Upper lobe of left lung (tissue), 6 donors: ENCODE data around the gene M1AP. TPM values are rescaled to one million over a fixed set of nuclear protein-coding genes. Genes with fewer than 3 reads are reported as not detected.

ENCODE experiments used
- ATAC-seq, 2 donors: fragments of 200-7000 bp; cut with Tn5 transposase; one replicate each; pipeline ENCODE4 v1.9.1; 2022; ENCODE audit warnings: mild to moderate bottlenecking in 2 of 2, moderate library complexity in 2 of 2; ENCODE audit not compliant: low FRiP score in 2 of 2
- DNase-seq, 2 donors: peaks; one replicate each; pipeline ENCODE4 v3.0.0-alpha.2; 2019 to 2020
- H3K27ac ChIP-seq, 4 donors: fragments of 200-600 bp; sonication (generic); one replicate each; pipeline ENCODE4 v1.5.1; 2016 to 2019
- H3K27me3 ChIP-seq, 4 donors: fragments of 200-600 bp; sonication (generic); one replicate each; pipeline ENCODE4 v1.5.1; 2017 to 2019
- H3K36me3 ChIP-seq, 4 donors: fragments of 200-600 bp; sonication (generic); one replicate each; pipeline ENCODE4 v1.5.1; 2016 to 2019
- H3K4me1 ChIP-seq, 4 donors: fragments of 200-600 bp; sonication (generic); one replicate each; pipeline ENCODE4 v1.5.1; 2018 to 2019
- H3K4me3 ChIP-seq, 4 donors: fragments of 200-600 bp; sonication (generic); one replicate each; pipeline ENCODE4 v1.5.1; 2017 to 2019; ENCODE audit warnings: mild to moderate bottlenecking in 2 of 4, moderate library complexity in 1 of 4
- H3K9me3 ChIP-seq, 4 donors: fragments of 200-600 bp; sonication (generic); one replicate each; pipeline ENCODE4 v1.5.1; 2018 to 2019
- CTCF ChIP-seq, 6 experiments: fragments of 450-650 bp in 4 of 6; fragments of 200-600 bp in 2 of 6; sonication (generic) in 2 of 6; IDR thresholded peaks; one replicate each; pipeline ENCODE4 v1.5.1; 2016 to 2019; ENCODE audit warnings: antibody characterized with exemption in 6 of 6
- EP300 ChIP-seq, 4 donors: sonication (generic); formaldehyde crosslinking; IDR thresholded peaks; one replicate each; pipeline ENCODE4 v1.5.1; 2017; ENCODE audit warnings: antibody characterized with exemption in 4 of 4, control low read depth in 2 of 4
- POLR2A ChIP-seq, 4 donors: fragments of 450-650 bp; IDR thresholded peaks; one replicate each; pipeline ENCODE4 v1.5.1; 2016 to 2017; ENCODE audit warnings: antibody characterized with exemption in 4 of 4, mild to moderate bottlenecking in 2 of 4
- POLR2AphosphoS5 ChIP-seq, 2 donors: sonication (generic); formaldehyde crosslinking; IDR thresholded peaks; one replicate each; pipeline ENCODE4 v1.5.1; 2017; ENCODE audit warnings: antibody characterized with exemption in 2 of 2
- WGBS, 2 donors: methylation state at CpG; one replicate each; pipeline ENCODE4 v1.1.5; 2017 to 2018; 5-methylcytosine and 5-hydroxymethylcytosine counted together
- total RNA-seq, 6 donors: library from RNA; depleted of rRNA in 4 of 6; stranded (reverse); fragments of >200 nt in 4 of 6; gene quantifications; one replicate each; pipeline versions ENCODE4 v1.1.0 to v1.2.1, GENCODE V29; 2016 to 2021
- donor health status: DM: no; HTN: no; CAD: no; lungs with moderate emphysema.
- donor health status: DM: no; HTN: yes; CAD: no; lungs with severe emphysema.

Gene M1AP
- total RNA-seq, 6 donors from 2014 or later = 0.91 to 6.3 (median 2.2) TPM; not detected in 2

GRCh38 chr2:74582184-74582583 is 65.9 kb downstream of the M1AP start:
- DNase-seq = no peak
- Histone ChIP-seq H3K4me1 (peaks cover 0 to 10% (median 6%) of the 10 kb centered on the region in 4 donors), H3K36me3 (no peaks in the 10 kb centered on the region), H3K4me3 (no peak overlapping the region), H3K27me3 (no peaks in the 10 kb centered on the region), H3K27ac (no peak overlapping the region), H3K9me3 (no peaks in the 10 kb centered on the region)
- ATAC-seq = no peak
- WGBS, 2 donors = 71 to 78% methylated on average over 2 of the region's 2 CpGs
- TF ChIP-seq POLR2A (IDR thresholded peaks at IDR 0.05) (no peak), CTCF (IDR thresholded peaks at IDR 0.05) (no peak), POLR2AphosphoS5 (IDR thresholded peaks at IDR 0.05) (no peak), EP300 (IDR thresholded peaks at IDR 0.05) (no peak)

GRCh38 chr2:74581463-74581862 is 66.7 kb downstream of the M1AP start:
- Histone ChIP-seq H3K4me3 (no peak overlapping the region), H3K27ac (no peak overlapping the region), H3K36me3 (no peaks in the 10 kb centered on the region), H3K27me3 (no peaks in the 10 kb centered on the region), H3K4me1 (peaks cover 0 to 10% (median 7%) of the 10 kb centered on the region in 4 donors), H3K9me3 (no peaks in the 10 kb centered on the region)
- no peak for DNase-seq
- ATAC-seq = no peak
- TF ChIP-seq POLR2A (IDR thresholded peaks at IDR 0.05) (no peak), CTCF (IDR thresholded peaks at IDR 0.05) (no peak), EP300 (IDR thresholded peaks at IDR 0.05) (no peak), POLR2AphosphoS5 (IDR thresholded peaks at IDR 0.05) (no peak)
- WGBS, 2 donors = 86 to 89% methylated on average over 3 of the region's 3 CpGs

- Histone ChIP-seq H3K27ac (peak overlapping the region in 1 of 4 donors; percentile 68), H3K4me3 (no peak overlapping the region), H3K27me3 (no peaks in the 10 kb centered on the region), H3K36me3 (no peaks in the 10 kb centered on the region), H3K9me3 (no peaks in the 10 kb centered on the region), H3K4me1 (peaks cover 3 to 19% (median 8%) of the 10 kb centered on the region in 4 donors)
- ATAC-seq (no peak), DNase-seq (no peak)
- 52 to 69% methylated on average over 3 of the region's 3 CpGs for WGBS, 2 donors
- TF ChIP-seq POLR2A (IDR thresholded peaks at IDR 0.05) = no peak
- TF ChIP-seq EP300 (IDR thresholded peaks at IDR 0.05) = no peak
- no peak for TF ChIP-seq POLR2AphosphoS5 (IDR thresholded peaks at IDR 0.05)
- no peak for TF ChIP-seq CTCF (IDR thresholded peaks at IDR 0.05)
These were observed 69.7 kb downstream of the M1AP start for GRCh38 chr2:74578408-74578807.

GRCh38 chr2:74577448-74577847 is 70.7 kb downstream of the M1AP start:
- no peaks in the 10 kb centered on the region for H3K36me3 ChIP-seq
- no peaks in the 10 kb centered on the region for H3K27me3 ChIP-seq
- no peak overlapping the region for H3K4me3 ChIP-seq
- ATAC-seq (peak; percentile 47 to 85), DNase-seq (peak in 1 of 2 donors; percentile 36)
- WGBS, 2 donors = 30 to 33% methylated on average over 2 of the region's 2 CpGs
- TF ChIP-seq CTCF (IDR thresholded peaks at IDR 0.05) (no peak), EP300 (IDR thresholded peaks at IDR 0.05) (no peak), POLR2A (IDR thresholded peaks at IDR 0.05) (no peak), POLR2AphosphoS5 (IDR thresholded peaks at IDR 0.05) (no peak)
- peak overlapping the region; percentile 39 to 68 (median 61) for H3K27ac ChIP-seq
- H3K9me3 ChIP-seq = no peaks in the 10 kb centered on the region
- H3K4me1 ChIP-seq = peaks cover 5 to 21% (median 9%) of the 10 kb centered on the region in 4 donors

- Histone ChIP-seq H3K36me3 (no peaks in the 10 kb centered on the region), H3K27ac (peak overlapping the region; percentile 39 to 68 (median 61)), H3K27me3 (no peaks in the 10 kb centered on the region), H3K4me3 (no peak overlapping the region), H3K4me1 (peaks cover 5 to 21% (median 9%) of the 10 kb centered on the region in 4 donors), H3K9me3 (no peaks in the 10 kb centered on the region)
- 25 to 56% methylated on average over 1 of the region's 1 CpG for WGBS, 2 donors
- DNase-seq (peak in 1 of 2 donors; percentile 62), ATAC-seq (peak; percentile 71 to 91)
- TF ChIP-seq CTCF (IDR thresholded peaks at IDR 0.05) (no peak), EP300 (IDR thresholded peaks at IDR 0.05) (peak in 1 of 4 donors; percentile 25), POLR2A (IDR thresholded peaks at IDR 0.05) (peak in 1 of 4 donors; percentile 54), POLR2AphosphoS5 (IDR thresholded peaks at IDR 0.05) (peak; percentile 23 to 40)
These were observed 71.3 kb downstream of the M1AP start for GRCh38 chr2:74576863-74577229.
